Measurements from ENCODE around the gene WDR86.

Gene WDR86

DNA sequence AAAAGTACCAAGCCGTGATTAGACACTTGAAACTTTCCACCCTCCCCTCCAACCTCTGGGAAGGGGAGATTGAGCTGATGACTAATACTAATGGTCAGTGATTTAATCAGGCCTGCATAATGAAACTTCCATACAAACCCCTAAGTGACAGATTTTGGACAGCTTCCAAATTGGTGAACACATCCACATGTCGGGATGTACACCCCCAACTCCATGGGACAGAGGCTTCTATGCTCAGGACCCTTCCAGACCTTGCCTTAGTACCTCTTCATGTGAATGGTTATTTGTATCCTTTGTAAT, 63.4 kb downstream of the WDR86 start:
- no peak for DNase-seq

DNA sequence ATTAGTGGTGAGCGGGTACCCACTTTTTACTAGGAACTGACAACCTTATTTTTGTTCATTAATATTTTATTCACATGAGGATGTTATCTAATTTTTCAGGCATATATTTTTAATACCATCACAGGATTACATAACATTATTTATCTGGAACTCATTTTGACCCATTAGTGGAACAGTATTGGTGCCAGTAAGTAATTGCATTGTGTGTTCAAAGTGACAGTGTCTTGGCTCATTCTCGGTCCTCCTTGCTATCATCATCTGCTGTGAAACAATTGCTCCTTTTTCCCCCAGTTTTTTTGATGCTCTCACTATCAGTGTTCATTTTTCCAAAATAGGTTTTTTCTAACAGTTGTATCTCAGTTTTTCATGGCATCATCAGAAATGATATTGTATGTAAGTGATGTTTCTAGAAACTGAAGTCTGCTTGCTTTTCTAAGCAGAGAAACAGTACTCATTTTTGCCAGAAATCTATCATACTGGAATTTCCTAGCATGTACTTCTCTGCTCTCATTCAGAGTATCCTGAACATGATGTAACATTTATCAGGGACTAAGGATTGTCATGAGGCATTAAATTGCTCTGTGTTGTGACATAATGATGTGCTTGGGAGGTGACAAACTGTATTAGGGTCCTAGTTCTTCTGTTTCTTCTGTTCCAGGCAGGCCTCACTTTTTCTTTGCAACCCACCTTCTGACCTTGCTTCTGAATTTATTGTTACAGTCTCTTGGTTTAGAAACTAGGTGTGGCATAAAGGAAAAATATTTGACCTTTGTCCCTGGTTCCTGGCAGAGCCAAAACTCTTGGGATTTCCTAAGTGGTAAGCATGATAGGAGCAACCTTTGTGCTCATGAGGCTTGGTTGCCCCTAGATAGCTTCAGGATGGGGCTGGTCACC, 64.0 kb downstream of the WDR86 start:
- no peak for DNase-seq

DNA sequence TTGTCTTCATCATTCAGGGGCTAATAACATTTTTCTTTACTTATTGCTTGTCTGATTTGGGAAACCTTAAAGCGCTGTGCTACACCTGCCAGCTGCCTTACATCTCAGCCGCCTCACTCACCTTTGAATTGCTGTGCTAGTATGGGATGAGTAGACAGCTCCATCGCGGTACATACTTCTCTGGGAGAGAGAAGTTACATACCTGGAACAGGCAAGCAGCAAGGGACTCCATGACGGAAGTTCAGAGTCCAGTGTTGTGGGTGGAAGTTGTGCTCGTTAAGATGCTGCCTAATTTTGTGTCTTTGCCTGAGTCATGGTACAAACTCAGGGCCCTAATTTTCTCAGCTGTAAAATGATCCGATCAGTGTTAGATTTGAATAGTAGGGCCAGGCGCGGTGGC, 66.3 kb downstream of the WDR86 start:
- no peak for DNase-seq

DNA sequence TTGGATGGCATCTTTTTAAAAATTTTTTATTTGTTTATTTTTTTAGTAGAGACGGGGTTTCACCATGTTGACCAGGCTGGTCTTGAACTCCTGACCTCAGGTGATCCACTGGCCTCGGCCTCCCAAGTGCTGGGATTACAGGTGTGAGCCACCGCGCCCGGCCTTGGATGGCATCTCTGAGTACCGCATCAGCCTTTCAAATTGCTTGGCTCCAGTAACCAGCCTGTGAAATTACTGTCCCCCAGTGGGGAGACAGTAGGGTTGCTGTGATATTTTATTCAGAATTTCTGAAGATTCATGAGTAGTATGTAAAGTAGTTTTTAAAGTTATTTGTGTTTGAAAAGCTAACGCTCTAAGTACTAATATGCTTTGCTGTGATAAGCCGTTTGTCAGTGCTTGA, 67.0 kb downstream of the WDR86 start:
- no peak for DNase-seq

DNA sequence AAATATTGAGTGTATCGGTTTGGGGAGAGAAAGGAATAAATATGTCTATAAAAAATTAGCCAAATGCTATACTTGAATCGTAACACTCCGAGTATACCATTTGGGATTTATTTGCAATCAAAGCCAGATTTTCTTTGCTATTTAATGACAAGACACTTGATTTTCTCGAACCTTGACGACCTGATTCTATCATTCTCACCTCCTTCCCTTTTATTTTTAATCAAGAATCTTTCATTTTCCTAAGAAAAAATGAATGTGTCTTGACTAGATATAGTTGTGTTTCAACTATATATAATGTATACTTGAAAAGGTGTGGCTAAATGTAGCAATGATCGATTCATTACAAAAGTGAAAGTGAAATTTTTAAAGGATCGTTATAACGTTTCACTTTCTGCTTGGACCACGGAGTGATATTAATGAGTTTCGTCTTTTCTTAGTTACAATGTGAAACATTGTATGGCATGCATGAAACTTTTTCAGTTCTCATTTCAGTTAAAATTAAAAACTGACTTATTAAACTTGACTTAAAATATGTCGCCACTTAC, 67.7 kb downstream of the WDR86 start:
- peak in 2 of 4 experiments; percentile 11 to 24 for DNase-seq

DNA sequence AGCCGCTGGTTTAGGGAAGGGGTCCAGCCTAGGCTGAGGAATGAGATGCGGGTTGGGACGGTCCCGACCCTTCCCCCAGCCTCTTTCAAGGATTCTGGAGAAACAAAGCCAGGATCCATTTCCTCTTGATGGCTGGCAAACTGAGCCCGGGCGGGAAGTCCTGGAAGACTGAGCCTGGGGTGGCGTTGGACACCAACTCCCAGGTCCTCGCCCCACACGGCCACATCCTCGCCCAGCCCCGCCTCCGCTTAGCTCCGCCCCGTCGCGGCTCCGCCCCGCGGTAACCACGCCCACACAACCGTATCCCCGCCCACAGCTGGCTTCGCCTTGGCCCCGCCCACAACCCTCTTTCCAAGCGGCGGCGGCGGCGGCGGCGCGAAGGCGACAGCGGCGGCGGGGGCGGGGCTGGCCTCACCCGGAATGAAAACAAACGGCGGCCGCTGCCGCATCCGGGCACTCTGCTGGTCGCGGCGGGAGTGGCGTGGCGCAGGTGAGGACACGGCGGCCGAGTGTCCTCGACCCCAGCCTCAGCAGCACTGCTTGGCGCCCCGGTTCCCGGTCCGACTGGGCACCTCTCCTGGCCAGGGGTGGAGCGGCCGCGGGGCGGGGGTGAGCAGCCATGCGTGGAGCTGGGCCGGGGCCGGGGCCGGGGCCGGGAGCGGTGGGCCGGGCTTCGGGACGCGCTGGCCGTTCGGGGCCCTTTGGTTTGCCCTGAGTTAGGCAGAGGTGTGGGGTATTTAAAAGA, 68.3 kb downstream of the WDR86 start, which contains the start of gene NUB1:
TSS of gene NUB1 (plus strand) at position 456 of the 745 bp plus-strand sequence. CDS start 3,538 bp downstream, outside the sequence.
- peak; percentile 94 to 99 (median 97) for DNase-seq

DNA sequence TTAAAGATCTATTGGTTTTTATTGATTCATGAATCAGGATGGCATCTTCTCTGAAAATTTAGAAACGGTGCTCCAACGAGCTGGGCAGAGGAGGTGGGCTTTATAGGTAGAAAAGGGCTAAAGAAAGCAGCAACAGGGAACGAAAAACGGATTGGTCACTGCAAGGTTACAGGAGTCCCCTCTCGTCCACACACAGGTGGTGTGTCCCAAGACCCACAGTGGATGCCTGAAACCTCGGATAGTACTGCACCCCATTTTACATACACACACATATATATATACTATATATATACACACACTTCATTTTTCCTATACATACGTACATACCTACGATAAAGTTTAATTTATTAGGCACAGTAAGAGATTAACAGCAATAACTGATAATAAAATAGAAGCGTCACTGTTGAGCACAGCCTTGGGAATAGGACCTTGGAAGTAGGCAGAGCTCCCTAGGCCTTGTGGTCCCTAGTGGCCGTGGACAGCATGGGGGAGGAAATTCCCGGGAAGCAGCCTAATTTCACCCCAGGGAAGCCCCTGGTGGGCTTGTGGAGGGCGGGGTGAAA, 69.0 kb downstream of the WDR86 start:
- DNase-seq = no peak

DNA sequence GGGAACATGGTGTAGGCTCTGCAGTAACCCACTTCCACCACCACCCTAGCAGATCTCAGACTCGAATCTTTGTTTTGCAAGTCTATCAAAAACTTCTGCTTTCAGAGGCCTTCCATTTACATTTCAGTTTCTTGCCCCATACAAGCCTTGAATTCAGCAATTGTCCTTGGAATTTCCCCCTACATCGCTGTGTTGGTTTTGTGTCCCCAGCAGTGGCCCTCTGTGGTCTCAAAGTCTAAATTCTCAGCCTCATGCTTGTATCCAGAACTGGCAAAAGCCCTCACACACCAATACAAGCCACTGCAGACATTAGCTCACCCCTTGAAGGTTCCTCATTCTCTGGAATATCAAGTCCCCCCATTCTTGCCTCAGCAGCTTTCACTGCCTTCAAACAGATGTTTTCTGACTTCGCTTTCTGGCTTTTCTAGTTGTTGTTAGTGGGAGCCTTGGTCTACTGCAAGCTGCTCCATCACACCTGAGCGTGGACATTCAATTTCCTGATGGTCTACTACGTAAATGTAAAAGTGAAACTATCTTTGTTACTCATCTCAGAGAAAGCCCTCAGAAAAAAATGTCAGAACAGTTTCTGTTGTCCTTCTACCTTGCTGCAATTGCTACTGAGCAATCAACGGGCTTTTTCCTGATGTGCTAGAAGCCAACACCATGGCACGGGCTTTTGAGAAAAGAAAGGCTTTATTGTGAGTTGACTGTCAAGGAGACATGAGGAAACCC, 70.0 kb downstream of the WDR86 start:
- DNase-seq = peak; percentile 63 to 83 (median 76)

DNA sequence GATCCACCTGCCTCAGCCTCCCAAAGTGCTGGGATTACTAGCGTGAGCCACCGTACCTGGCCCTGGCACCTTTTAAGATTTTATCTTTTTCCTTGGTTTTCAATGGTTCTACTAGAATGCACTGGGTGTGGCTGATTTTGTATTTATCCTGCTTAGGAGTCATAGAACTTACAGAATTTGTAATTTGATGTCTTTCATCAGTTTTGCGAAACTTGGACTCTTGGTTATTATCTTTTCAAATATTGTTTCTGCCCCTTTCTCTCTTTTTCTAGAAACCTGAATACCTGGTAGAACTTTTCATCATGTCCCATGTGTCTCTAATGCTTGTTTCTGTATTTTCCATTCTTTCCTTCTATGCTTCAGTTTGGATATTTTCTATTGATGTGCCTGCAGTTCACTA, 71.0 kb downstream of the WDR86 start:
- DNase-seq = no peak

DNA sequence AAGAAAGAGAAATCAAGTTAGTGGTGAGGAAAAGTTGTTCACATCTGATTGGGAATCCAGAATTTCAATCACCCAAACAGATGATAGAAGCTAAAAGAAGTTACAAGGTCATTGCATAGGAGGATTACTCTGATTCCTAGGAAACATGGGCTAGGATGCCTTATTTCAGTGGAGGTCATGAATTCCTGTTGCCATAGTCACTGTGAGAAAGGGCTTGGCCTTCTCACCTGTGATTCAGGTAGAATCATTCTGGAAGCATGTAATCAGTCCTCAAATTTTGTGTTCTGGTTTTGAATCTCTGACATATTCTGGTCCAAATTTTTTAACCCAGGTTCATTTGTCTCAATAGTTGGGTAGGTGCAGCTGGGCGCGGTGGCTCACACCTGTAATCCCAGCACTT, 72.5 kb downstream of the WDR86 start:
- no peak for DNase-seq

DNA sequence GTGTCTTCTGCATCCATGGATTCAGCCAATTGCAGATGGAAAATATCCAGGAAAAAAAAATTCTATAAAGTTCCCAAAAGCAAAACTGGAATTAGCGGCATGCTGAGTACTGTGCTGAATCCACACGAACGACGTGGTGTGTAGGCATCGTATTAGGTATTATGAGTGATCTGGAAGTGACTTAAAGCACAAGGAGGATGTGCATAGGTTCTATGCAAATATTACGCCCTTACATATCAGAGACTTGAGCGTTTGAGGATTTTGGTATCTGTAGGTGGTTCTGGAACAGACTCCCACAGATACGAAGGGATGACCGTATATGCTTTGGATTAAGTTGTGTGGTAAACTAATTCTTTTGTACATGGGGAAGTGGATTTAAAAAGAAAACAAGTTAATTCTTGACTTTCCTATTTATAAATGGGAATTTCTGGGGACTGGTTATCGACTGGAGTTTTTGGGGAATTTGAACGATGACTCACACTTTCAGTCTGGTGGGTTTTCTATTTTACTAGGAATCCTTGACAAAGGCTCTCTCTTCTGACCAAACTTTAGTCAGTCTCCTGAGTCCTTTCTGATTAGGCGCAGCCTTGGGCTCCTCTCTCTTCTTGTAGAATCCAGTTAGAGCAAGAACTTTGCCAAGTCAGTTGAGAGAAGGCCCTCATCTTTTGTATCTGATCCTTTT, 73.7 kb downstream of the WDR86 start:
- DNase-seq = no peak

DNA sequence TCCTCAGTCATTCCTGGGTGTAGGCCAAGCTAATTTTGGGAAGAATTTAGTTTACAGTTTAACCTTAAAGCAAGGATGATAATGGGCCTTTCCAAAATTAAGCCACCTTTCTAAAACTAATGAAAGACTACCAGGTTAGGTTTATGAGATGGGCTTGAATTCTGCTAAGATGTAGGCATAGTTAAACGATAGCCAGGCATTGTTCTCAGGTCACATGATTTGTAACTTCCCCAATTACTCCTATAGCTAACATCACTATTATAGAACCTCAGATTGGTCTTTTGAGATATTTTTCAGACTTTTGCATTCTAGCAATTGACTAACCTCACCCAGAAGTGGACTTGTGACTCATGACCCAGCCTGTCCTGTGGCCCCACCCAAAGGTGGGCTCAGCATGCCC, 75.2 kb downstream of the WDR86 start:
- DNase-seq = peak in 2 of 4 experiments; percentile 19 to 20
